Measurements from ENCODE around the gene CHD3. TPM values are rescaled to one million over a fixed set of nuclear protein-coding genes. Genes with fewer than 3 reads are reported as not detected.
A peak's percentile ranks its signal among the peaks of the same experiment; 100 is the strongest.

The CHD3 gene
- total and polyA plus RNA-seq, 2 of the 13 experiments (the other 11 are each of a cell fraction or from before 2014, with no cell fraction given): 2.7 to 3.7 TPM

GRCh38 chr17:7854851-7855659 lies 33.5 kb upstream of the CHD3 start, which contains the start of gene TMEM88 (continued):
- no peak for TF ChIP-seq FOXP1 (IDR thresholded peaks at IDR 0.05)
- no peak for TF ChIP-seq FOXP1 (CRISPR knock-in tag; IDR thresholded peaks at IDR 0.05)
- no peak for TF ChIP-seq ZNF615 (CRISPR knock-in tag; IDR thresholded peaks at IDR 0.05; ENCODE audit: borderline replicate concordance)
- TF ChIP-seq ZNF263 (CRISPR knock-in tag; IDR thresholded peaks at IDR 0.05): no peak
- no peak for TF ChIP-seq MTF2 (CRISPR knock-in tag; IDR thresholded peaks at IDR 0.05; ENCODE audit: borderline replicate concordance)
- TF ChIP-seq ZNF761 (CRISPR knock-in tag; conservative IDR thresholded peaks at IDR 0.05): no peak
- TF ChIP-seq ATM (IDR thresholded peaks at IDR 0.05; ENCODE audit: borderline replicate concordance): no peak
- TF ChIP-seq ZNF775 (CRISPR knock-in tag; IDR thresholded peaks at IDR 0.05; ENCODE audit: borderline replicate concordance): no peak
- TF ChIP-seq SNRNP70 (IDR thresholded peaks at IDR 0.05; ENCODE audit: low read depth, low read length): no peak
- TF ChIP-seq, protein P1, sequence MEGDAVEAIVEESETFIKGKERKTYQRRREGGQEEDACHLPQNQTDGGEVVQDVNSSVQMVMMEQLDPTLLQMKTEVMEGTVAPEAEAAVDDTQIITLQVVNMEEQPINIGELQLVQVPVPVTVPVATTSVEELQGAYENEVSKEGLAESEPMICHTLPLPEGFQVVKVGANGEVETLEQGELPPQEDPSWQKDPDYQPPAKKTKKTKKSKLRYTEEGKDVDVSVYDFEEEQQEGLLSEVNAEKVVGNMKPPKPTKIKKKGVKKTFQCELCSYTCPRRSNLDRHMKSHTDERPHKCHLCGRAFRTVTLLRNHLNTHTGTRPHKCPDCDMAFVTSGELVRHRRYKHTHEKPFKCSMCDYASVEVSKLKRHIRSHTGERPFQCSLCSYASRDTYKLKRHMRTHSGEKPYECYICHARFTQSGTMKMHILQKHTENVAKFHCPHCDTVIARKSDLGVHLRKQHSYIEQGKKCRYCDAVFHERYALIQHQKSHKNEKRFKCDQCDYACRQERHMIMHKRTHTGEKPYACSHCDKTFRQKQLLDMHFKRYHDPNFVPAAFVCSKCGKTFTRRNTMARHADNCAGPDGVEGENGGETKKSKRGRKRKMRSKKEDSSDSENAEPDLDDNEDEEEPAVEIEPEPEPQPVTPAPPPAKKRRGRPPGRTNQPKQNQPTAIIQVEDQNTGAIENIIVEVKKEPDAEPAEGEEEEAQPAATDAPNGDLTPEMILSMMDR (CRISPR knock-in tag; IDR thresholded peaks at IDR 0.05): no peak
- TF ChIP-seq ZNF232 (CRISPR knock-in tag; IDR thresholded peaks at IDR 0.05; ENCODE audit: borderline replicate concordance): no peak
- TF ChIP-seq HOXA3 (CRISPR knock-in tag; IDR thresholded peaks at IDR 0.05): no peak; the same call in 1 of the 2 replicates
- no peak for TF ChIP-seq JUN (CRISPR knock-in tag; IDR thresholded peaks at IDR 0.05)
- no peak for TF ChIP-seq ZNF205 (CRISPR knock-in tag; IDR thresholded peaks at IDR 0.05)
- no peak for TF ChIP-seq ZBTB44 (CRISPR knock-in tag; IDR thresholded peaks at IDR 0.05)
- TF ChIP-seq POLR2A (IDR thresholded peaks at IDR 0.05; ENCODE audit: insufficient read depth in 1 of 2, low read depth in 2 of 2, low read length in 2 of 2): 0 out of 4 replicates have a peak, but pooled peaks of 1 of the 2 experiments have one; percentile 27
- TF ChIP-seq, protein P2, sequence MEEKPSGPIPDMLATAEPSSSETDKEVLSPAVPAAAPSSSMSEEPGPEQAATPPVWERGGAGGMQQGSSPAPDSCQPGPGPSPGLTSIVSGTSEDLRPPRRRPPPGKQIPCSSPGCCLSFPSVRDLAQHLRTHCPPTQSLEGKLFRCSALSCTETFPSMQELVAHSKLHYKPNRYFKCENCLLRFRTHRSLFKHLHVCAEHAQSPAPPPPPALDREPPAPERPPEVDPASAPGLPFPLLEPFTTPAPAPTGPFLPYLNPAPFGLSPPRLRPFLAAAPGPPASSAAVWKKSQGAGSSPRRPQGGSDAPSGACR (CRISPR knock-in tag; IDR thresholded peaks at IDR 0.05): no peak
- TF ChIP-seq TOE1 (CRISPR knock-in tag; IDR thresholded peaks at IDR 0.05): no peak
- TF ChIP-seq, protein P3, sequence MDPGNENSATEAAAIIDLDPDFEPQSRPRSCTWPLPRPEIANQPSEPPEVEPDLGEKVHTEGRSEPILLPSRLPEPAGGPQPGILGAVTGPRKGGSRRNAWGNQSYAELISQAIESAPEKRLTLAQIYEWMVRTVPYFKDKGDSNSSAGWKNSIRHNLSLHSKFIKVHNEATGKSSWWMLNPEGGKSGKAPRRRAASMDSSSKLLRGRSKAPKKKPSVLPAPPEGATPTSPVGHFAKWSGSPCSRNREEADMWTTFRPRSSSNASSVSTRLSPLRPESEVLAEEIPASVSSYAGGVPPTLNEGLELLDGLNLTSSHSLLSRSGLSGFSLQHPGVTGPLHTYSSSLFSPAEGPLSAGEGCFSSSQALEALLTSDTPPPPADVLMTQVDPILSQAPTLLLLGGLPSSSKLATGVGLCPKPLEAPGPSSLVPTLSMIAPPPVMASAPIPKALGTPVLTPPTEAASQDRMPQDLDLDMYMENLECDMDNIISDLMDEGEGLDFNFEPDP (CRISPR knock-in tag; conservative IDR thresholded peaks at IDR 0.05): no peak
- TF ChIP-seq, protein P4, sequence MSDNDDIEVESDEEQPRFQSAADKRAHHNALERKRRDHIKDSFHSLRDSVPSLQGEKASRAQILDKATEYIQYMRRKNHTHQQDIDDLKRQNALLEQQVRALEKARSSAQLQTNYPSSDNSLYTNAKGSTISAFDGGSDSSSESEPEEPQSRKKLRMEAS (IDR thresholded peaks at IDR 0.05): no peak
- TF ChIP-seq ZNF329 (CRISPR knock-in tag; IDR thresholded peaks at IDR 0.05; ENCODE audit: low read depth): no peak
- TF ChIP-seq SUZ12 (IDR thresholded peaks at IDR 0.05; ENCODE audit: low read depth, low read length): no peak
- TF ChIP-seq RBFOX2 (IDR thresholded peaks at IDR 0.05; ENCODE audit: low read depth, low read length): peak; percentile 79
- TF ChIP-seq ZNF253 (CRISPR knock-in tag; IDR thresholded peaks at IDR 0.05; ENCODE audit: borderline replicate concordance): no peak
- no peak for TF ChIP-seq ZNF841 (CRISPR knock-in tag; IDR thresholded peaks at IDR 0.05; ENCODE audit: borderline replicate concordance)
- TF ChIP-seq, protein P5, sequence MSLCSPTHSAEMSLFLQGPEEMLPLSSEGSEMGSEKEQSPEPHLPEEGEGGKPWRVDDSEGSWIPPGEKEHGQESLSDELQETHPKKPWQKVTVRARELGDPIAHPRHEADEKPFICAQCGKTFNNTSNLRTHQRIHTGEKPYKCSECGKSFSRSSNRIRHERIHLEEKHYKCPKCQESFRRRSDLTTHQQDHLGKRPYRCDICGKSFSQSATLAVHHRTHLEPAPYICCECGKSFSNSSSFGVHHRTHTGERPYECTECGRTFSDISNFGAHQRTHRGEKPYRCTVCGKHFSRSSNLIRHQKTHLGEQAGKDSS (CRISPR knock-in tag; IDR thresholded peaks at IDR 0.05; ENCODE audit: borderline replicate concordance, low read depth): no peak
